ENCODE data around the gene DDX20. TPM values are rescaled to one million over a fixed set of nuclear protein-coding genes. Genes with fewer than 3 reads are reported as not detected.
A peak's percentile ranks its signal among the peaks of the same experiment; 100 is the strongest.

The DDX20 gene
- total RNA-seq, 1 donor from 2014 or later, result 15.4 TPM

DNA sequence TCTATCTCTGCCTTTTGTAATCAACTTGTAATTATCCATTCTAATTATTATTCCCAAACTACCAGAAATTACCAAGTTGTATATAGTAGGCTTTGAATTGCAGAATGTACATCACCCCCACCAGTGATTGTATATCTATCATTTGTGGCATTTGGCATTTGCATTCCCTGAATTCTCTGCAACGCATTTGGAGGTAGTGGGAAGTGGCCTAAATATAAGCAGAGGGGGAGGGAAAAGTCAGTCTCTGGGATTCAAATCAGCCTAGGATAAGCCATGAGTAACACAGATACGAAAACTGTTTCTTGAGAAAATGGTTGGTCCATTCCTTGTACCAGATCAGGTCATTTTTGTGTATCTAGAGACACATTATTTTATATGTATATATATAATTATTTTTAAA is 20.7 kb downstream of the DDX20 start:
- no peaks in the 10 kb centered on the region for H3K27me3 ChIP-seq (ENCODE audit: insufficient read depth, low read length)
- no peak for DNase-seq (ENCODE audit: low read depth)
- H3K9me3 Mint-ChIP-seq (ENCODE audit: unreplicated experiment), result peaks cover 3% of the 10 kb centered on the region
- H3K9me3 ChIP-seq (ENCODE audit: insufficient read depth, low read depth, low read length), result no peaks in the 10 kb centered on the region
- H3K36me3 ChIP-seq (ENCODE audit: insufficient read depth, low read length), result no peaks in the 10 kb centered on the region
- no peak overlapping the region for H2AFZ ChIP-seq (ENCODE audit: low read depth, low read length)
- FAIRE-seq, result no peak
- H3K9ac ChIP-seq (ENCODE audit: low read length), result no peak overlapping the region
- H3K4me1 Mint-ChIP-seq (ENCODE audit: low read depth, unreplicated experiment), result peaks cover 31% of the 10 kb centered on the region
- H3K4me2 ChIP-seq (ENCODE audit: low read length), result peak overlapping the region; percentile 28
- peaks cover 6% of the 10 kb centered on the region for H3K4me1 ChIP-seq (ENCODE audit: insufficient read depth, low read length)
- H3K27me3 Mint-ChIP-seq (ENCODE audit: low read depth, unreplicated experiment), result no peaks in the 10 kb centered on the region
- H3K36me3 Mint-ChIP-seq (ENCODE audit: low read depth, unreplicated experiment), result no peaks in the 10 kb centered on the region
- no peak overlapping the region for H3K4me3 Mint-ChIP-seq (ENCODE audit: unreplicated experiment)
- H3K79me2 ChIP-seq (ENCODE audit: insufficient read depth, low read length), result no peaks in the 10 kb centered on the region
- no peak overlapping the region for H3K4me3 ChIP-seq (ENCODE audit: insufficient read depth, low read depth, low read length)
- no peaks in the 10 kb centered on the region for H4K20me1 ChIP-seq (ENCODE audit: insufficient read depth, low read length)
- no peak overlapping the region for H3K27ac Mint-ChIP-seq (ENCODE audit: unreplicated experiment)
- TF ChIP-seq, protein P1, sequence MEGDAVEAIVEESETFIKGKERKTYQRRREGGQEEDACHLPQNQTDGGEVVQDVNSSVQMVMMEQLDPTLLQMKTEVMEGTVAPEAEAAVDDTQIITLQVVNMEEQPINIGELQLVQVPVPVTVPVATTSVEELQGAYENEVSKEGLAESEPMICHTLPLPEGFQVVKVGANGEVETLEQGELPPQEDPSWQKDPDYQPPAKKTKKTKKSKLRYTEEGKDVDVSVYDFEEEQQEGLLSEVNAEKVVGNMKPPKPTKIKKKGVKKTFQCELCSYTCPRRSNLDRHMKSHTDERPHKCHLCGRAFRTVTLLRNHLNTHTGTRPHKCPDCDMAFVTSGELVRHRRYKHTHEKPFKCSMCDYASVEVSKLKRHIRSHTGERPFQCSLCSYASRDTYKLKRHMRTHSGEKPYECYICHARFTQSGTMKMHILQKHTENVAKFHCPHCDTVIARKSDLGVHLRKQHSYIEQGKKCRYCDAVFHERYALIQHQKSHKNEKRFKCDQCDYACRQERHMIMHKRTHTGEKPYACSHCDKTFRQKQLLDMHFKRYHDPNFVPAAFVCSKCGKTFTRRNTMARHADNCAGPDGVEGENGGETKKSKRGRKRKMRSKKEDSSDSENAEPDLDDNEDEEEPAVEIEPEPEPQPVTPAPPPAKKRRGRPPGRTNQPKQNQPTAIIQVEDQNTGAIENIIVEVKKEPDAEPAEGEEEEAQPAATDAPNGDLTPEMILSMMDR (IDR thresholded peaks at IDR 0.05; ENCODE audit: insufficient read depth, low read depth, low read length), result no peak
- TF ChIP-seq EZH2 (IDR thresholded peaks at IDR 0.05; ENCODE audit: insufficient read depth, low read length), result no peak
- no peak overlapping the region for H3K27ac ChIP-seq (ENCODE audit: low read depth, low read length)

DNA sequence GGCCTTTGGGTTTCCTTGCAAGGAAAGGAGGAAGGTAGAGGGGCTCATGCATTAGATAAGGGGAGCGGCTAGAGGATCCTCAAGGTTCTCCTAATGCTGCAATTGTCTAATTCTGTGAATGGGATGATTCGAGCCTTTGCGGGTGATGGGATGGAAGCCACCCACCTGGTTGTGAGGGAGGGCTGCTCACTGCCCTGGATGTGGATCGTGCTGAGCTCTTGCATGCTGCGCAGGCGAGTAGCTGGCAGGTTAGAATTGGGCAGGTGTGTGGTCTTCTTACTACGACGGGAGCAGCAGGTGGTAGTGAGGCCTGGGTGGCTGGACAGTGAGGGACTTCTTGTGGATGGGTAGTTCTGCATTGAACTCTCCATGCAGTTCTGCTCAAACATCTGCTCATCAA is 21.2 kb downstream of the DDX20 start:
- Mint-ChIP-seq H3K9me3 (ENCODE audit: unreplicated experiment) (peaks cover 3% of the 10 kb centered on the region), H3K27me3 (ENCODE audit: low read depth, unreplicated experiment) (no peaks in the 10 kb centered on the region), H3K36me3 (ENCODE audit: low read depth, unreplicated experiment) (no peaks in the 10 kb centered on the region), H3K4me1 (ENCODE audit: low read depth, unreplicated experiment) (peaks cover 28% of the 10 kb centered on the region), H3K4me3 (ENCODE audit: unreplicated experiment) (no peak overlapping the region), H3K27ac (ENCODE audit: unreplicated experiment) (peak overlapping the region; percentile 50)
- no peaks in the 10 kb centered on the region for H3K79me2 ChIP-seq (ENCODE audit: insufficient read depth, low read length)
- no peak overlapping the region for H3K9ac ChIP-seq (ENCODE audit: low read length)
- no peaks in the 10 kb centered on the region for H4K20me1 ChIP-seq (ENCODE audit: insufficient read depth, low read length)
- no peaks in the 10 kb centered on the region for H3K27me3 ChIP-seq (ENCODE audit: insufficient read depth, low read length)
- TF ChIP-seq EZH2 (IDR thresholded peaks at IDR 0.05; ENCODE audit: insufficient read depth, low read length), result no peak
- TF ChIP-seq, protein P1 (IDR thresholded peaks at IDR 0.05; ENCODE audit: insufficient read depth, low read depth, low read length), result no peak
- H3K27ac ChIP-seq (ENCODE audit: low read depth, low read length), result no peak overlapping the region
- DNase-seq (ENCODE audit: low read depth) (no peak), FAIRE-seq (no peak)
- H2AFZ ChIP-seq (ENCODE audit: low read depth, low read length), result no peak overlapping the region
- no peaks in the 10 kb centered on the region for H3K9me3 ChIP-seq (ENCODE audit: insufficient read depth, low read depth, low read length)
- H3K4me1 ChIP-seq (ENCODE audit: insufficient read depth, low read length), result peaks cover 6% of the 10 kb centered on the region
- H3K4me2 ChIP-seq (ENCODE audit: low read length), result no peak overlapping the region
- no peaks in the 10 kb centered on the region for H3K36me3 ChIP-seq (ENCODE audit: insufficient read depth, low read length)
- H3K4me3 ChIP-seq (ENCODE audit: insufficient read depth, low read depth, low read length), result no peak overlapping the region

DNA sequence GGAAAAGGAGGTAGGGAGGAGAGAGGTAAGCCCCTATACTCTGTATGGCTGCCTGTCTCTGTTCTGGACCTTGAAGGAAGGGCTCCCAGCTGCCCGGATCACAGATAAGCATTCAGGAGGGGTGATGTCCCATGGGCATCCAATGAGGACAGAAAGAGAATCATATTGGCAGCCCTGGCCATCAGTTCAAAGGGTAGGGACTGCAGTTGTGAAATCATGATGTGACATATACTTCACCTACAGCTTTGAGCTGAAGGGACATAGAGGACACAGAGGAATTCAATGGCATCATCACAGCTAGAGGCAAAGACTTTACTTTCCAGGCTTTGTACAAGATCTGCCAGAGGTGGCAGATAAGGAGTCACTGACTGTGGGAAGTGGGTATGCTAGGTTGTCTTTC is 21.6 kb downstream of the DDX20 start:
- Mint-ChIP-seq H3K27ac (ENCODE audit: unreplicated experiment) (peak overlapping the region; percentile 50), H3K4me3 (ENCODE audit: unreplicated experiment) (no peak overlapping the region), H3K27me3 (ENCODE audit: low read depth, unreplicated experiment) (no peaks in the 10 kb centered on the region), H3K4me1 (ENCODE audit: low read depth, unreplicated experiment) (peaks cover 28% of the 10 kb centered on the region), H3K9me3 (ENCODE audit: unreplicated experiment) (peaks cover 3% of the 10 kb centered on the region), H3K36me3 (ENCODE audit: low read depth, unreplicated experiment) (no peaks in the 10 kb centered on the region)
- Histone ChIP-seq H3K36me3 (ENCODE audit: insufficient read depth, low read length) (no peaks in the 10 kb centered on the region), H3K27ac (ENCODE audit: low read depth, low read length) (no peak overlapping the region), H3K4me2 (ENCODE audit: low read length) (no peak overlapping the region), H2AFZ (ENCODE audit: low read depth, low read length) (no peak overlapping the region), H3K79me2 (ENCODE audit: insufficient read depth, low read length) (no peaks in the 10 kb centered on the region), H4K20me1 (ENCODE audit: insufficient read depth, low read length) (no peaks in the 10 kb centered on the region), H3K4me1 (ENCODE audit: insufficient read depth, low read length) (peaks cover 6% of the 10 kb centered on the region), H3K9me3 (ENCODE audit: insufficient read depth, low read depth, low read length) (no peaks in the 10 kb centered on the region), H3K4me3 (ENCODE audit: insufficient read depth, low read depth, low read length) (no peak overlapping the region), H3K27me3 (ENCODE audit: insufficient read depth, low read length) (no peaks in the 10 kb centered on the region), H3K9ac (ENCODE audit: low read length) (no peak overlapping the region)
- no peak for DNase-seq (ENCODE audit: low read depth)
- no peak for FAIRE-seq
- no peak for TF ChIP-seq EZH2 (IDR thresholded peaks at IDR 0.05; ENCODE audit: insufficient read depth, low read length)
- TF ChIP-seq, protein P1 (IDR thresholded peaks at IDR 0.05; ENCODE audit: insufficient read depth, low read depth, low read length), result no peak

Measured in astrocyte (in vitro differentiated cells and primary cell).